GM12878 (cell line): ENCODE measurements around the gene CCDC24. TPM values are rescaled to one million over a fixed set of nuclear protein-coding genes. Genes with fewer than 3 reads are reported as not detected.

Experiments
- ATAC-seq: fragments of 200-7000 bp; cut with Tn5 transposase; 3 replicates; pipeline ENCODE4 v1.9.1; 2020; ENCODE audit warnings: mild to moderate bottlenecking, moderate library complexity
- BruUV-seq: library from RNA; stranded (reverse); fragments of 400-500 nt; replicated peaks from 2 replicates; lab custom pipeline; 2021; lab: Mats Ljungman, UMichigan
- CTCF ChIA-PET: fragments of 300-600 bp; sonication (Branson Sonifier 250); formaldehyde crosslinking; extraction: SDS; loops from one replicate; lab custom pipeline; 2021; ENCODE audit warnings: inconsistent platforms; lab: Yijun Ruan, JAX
- POLR2A ChIA-PET: fragments of 350-600 bp; formaldehyde crosslinking; extraction: SDS; loops from one replicate; lab custom pipeline; 2021; ENCODE audit warnings: inconsistent platforms; lab: Charles Lee
- RAD21 ChIA-PET: fragments of 300-600 bp; sonication (Branson Sonifier 250); formaldehyde crosslinking; loops from one replicate; lab custom pipeline; 2023; ENCODE audit warnings: antibody characterized with exemption; ENCODE audit not compliant: unreplicated experiment; lab: Charles Lee
- SMC1A ChIA-PET: fragments of 300-600 bp; sonication (Branson Sonifier 250); formaldehyde crosslinking; loops from one replicate; lab custom pipeline; 2023; ENCODE audit not compliant: unreplicated experiment, uncharacterized antibody; lab: Charles Lee
- DNase-seq: peaks from one replicate; pipeline ENCODE4 v3.0.0-alpha.2; 2011; ENCODE audit warnings: low read depth, low spot score
- FAIRE-seq: peaks from 3 replicates; lab custom pipeline; 2011; peaks lifted over from hg19 to GRCh38; lab: Jason Lieb, UNC
- H2AFZ ChIP-seq: 2 replicates; pipeline ENCODE4 v1.6.0; 2011; ENCODE audit warnings: low read depth, low read length, control low read depth; ENCODE audit not compliant: control insufficient read depth
- H3K27ac ChIP-seq: 2 replicates; pipeline ENCODE4 v1.5.1; 2011; ENCODE audit warnings: control low read depth; ENCODE audit not compliant: control insufficient read depth, insufficient read depth
- H3K27me3 ChIP-seq, 2 experiments: replicated peaks in 1 of 2; 2 replicates each; pipeline versions ENCODE4 v1.6.0 to v1.6.1; 2011; ENCODE audit warnings: low read length in 1 of 2; ENCODE audit not compliant: control insufficient read depth in 2 of 2, insufficient read depth in 2 of 2
- H3K36me3 ChIP-seq, 2 experiments: 2 replicates each; pipeline ENCODE4 v1.5.1; 2011; ENCODE audit warnings: low read length in 1 of 2; ENCODE audit not compliant: control insufficient read depth in 2 of 2, insufficient read depth in 2 of 2
- H3K4me1 ChIP-seq: 2 replicates; pipeline ENCODE4 v1.6.1; 2011; ENCODE audit warnings: mild to moderate bottlenecking, low read length, moderate library complexity, mixed read lengths; ENCODE audit not compliant: control insufficient read depth, insufficient read depth
- H3K4me2 ChIP-seq: 2 replicates; pipeline ENCODE4 v1.6.0; 2011; ENCODE audit warnings: control low read depth; ENCODE audit not compliant: control insufficient read depth, insufficient read depth
- H3K4me3 ChIP-seq: fragments of 200-600 bp; sonication (generic); 2 replicates; pipeline ENCODE4 v1.5.1; 2016
- H3K79me2 ChIP-seq: 2 replicates; pipeline ENCODE4 v1.6.0; 2011; ENCODE audit warnings: low read length; ENCODE audit not compliant: control insufficient read depth, insufficient read depth
- H3K9ac ChIP-seq: 2 replicates; pipeline ENCODE4 v1.8.0; 2011; ENCODE audit warnings: low read length, control low read depth, mixed read lengths; ENCODE audit not compliant: control insufficient read depth, insufficient read depth
- H3K9me3 ChIP-seq: replicated peaks from 3 replicates; pipeline ENCODE4 v1.5.1; 2011; ENCODE audit warnings: mild to moderate bottlenecking, low read length; ENCODE audit not compliant: control insufficient read depth, insufficient read depth
- H4K20me1 ChIP-seq: 2 replicates; pipeline ENCODE4 v1.6.0; 2011; ENCODE audit not compliant: control insufficient read depth, insufficient read depth
- ATF2 ChIP-seq: IDR thresholded peaks from 2 replicates; pipeline ENCODE4 v1.6.1; 2012; ENCODE audit warnings: low read length, inconsistent platforms
- CBX5 ChIP-seq: sonication (generic); IDR thresholded peaks from 2 replicates; pipeline ENCODE4 v1.6.1; 2016; ENCODE audit warnings: low read depth, moderate library complexity, mild to moderate bottlenecking, inconsistent platforms
- HDAC2 ChIP-seq: fragments of 200-600 bp; sonication (generic); IDR thresholded peaks from 2 replicates; pipeline ENCODE4 v1.6.1; 2017
- POLR2AphosphoS2 ChIP-seq: IDR thresholded peaks from 2 replicates; pipeline ENCODE4 v1.6.1; 2011; ENCODE audit warnings: low read depth, mild to moderate bottlenecking, low read length, improper control_type of control experiment, moderate library complexity
- RUNX3 ChIP-seq: IDR thresholded peaks from 2 replicates; pipeline ENCODE4 v1.6.1; 2012; ENCODE audit warnings: low read length, inconsistent platforms
- ZSCAN29 ChIP-seq: fragments of 450-650 bp; IDR thresholded peaks from 2 replicates; pipeline ENCODE4 v1.6.1; 2017; ENCODE audit warnings: mild to moderate bottlenecking, moderate library complexity
- WGBS: methylation state at CpG from one replicate; pipeline ENCODE4 v1.1.6; 2016; ENCODE audit warnings: low lambda C conversion rate; ENCODE audit not compliant: insufficient replicate concordance, insufficient coverage; ENCODE audit errors: missing lambda C conversion rate; 5-methylcytosine and 5-hydroxymethylcytosine counted together
- in situ Hi-C: fragments of 300-500 bp; cut with MboI; formaldehyde crosslinking; loops from 9 replicates; pipeline ENCODE4 v1.14.3; 2018; ENCODE audit warnings: mixed read lengths
- intact Hi-C: fragments of 100-400 bp; cut with micrococcal nuclease; formaldehyde crosslinking; loops from one replicate; pipeline ENCODE4 v1.14.2; 2022; ENCODE audit not compliant: unreplicated experiment
- polyA plus RNA-seq, 11 experiments: library from polyadenylated mRNA; depleted of rRNA in 4 of 11; unstranded in 6 of 11; stranded (reverse) in 5 of 11; fragments of >200 nt; fragmentation: Nextera tagmentation in 4 of 11; fragmentation: Illumina TruSeq in 1 of 11; extraction: Ambion mirVana in 4 of 11; extraction: Trizol in 1 of 11; gene quantifications; 1 replicate in 1 of 11; 2 replicates in 10 of 11; pipeline versions ENCODE4 v1.2.1 to v1.2.3, GENCODE V29; 2011 to 2016; ENCODE audit warnings: inconsistent platforms in 2 of 11, missing spikeins in 2 of 11, low read depth in 1 of 11
- total RNA-seq, 4 experiments: library from RNA; depleted of rRNA in 3 of 4; stranded (reverse); fragments of >200 nt in 3 of 4; fragmentation: Illumina TruSeq in 1 of 4; extraction: Trizol in 1 of 4; gene quantifications; 2 replicates each; pipeline versions ENCODE4 v1.2.1 to v1.2.3, GENCODE V29; 2013 to 2021

CCDC24 gene
- total and polyA plus RNA-seq, 10 of the 15 experiments (the other 5 are each of a cell fraction or from before 2014, with no cell fraction given): 0.18 to 3.1 (median 1.6) TPM; not detected in 1

GRCh38 chr1:44035726-44036408 is 44.5 kb downstream of the CCDC24 start:
- no TSS peak for BruUV-seq
- no peak overlapping the region for H3K4me3 ChIP-seq
- no peaks in the 10 kb centered on the region for H3K27me3 ChIP-seq
- SMC1A ChIA-PET: interaction anchor here (1.0 to 3.4 kb wide), 8 partner anchors 11 to 559 kb away, joined by 3 to 37 read pairs (median 6); no protein-coding TSS in a partner anchor
- TF ChIP-seq RUNX3 (no peak), HDAC2 (no peak), ZSCAN29 (no peak), ATF2 (no peak), CBX5 (no peak), POLR2AphosphoS2 (no peak)
- no peak overlapping the region for H2AFZ ChIP-seq
- H3K9ac ChIP-seq: no peak overlapping the region
- ATAC-seq: peak; percentile 30
- in situ Hi-C loops: loop anchor here (10.0 kb wide), 1 partner anchor 271 kb away; no protein-coding TSS in a partner anchor
- H3K79me2 ChIP-seq: no peaks in the 10 kb centered on the region
- RAD21 ChIA-PET: interaction anchor here (0.8 to 4.5 kb wide), 9 partner anchors 10 to 273 kb away, joined by 3 to 39 read pairs (median 5); partner anchors contain the start of gene IPO13
- no peaks in the 10 kb centered on the region for H4K20me1 ChIP-seq
- H3K27ac ChIP-seq: no peak overlapping the region
- H3K36me3 ChIP-seq: no peaks in the 10 kb centered on the region
- DNase-seq: no peak
- CTCF ChIA-PET: interaction anchor here (0.8 to 8.9 kb wide), 21 partner anchors 11 to 797 kb away, joined by 3 to 167 read pairs (median 4); partner anchors contain the start of gene DPH2
- POLR2A ChIA-PET: interaction anchor here (0.8 kb wide), 1 partner anchor 273 kb away, joined by 3 read pairs; no protein-coding TSS in a partner anchor
- no peak for FAIRE-seq
- intact Hi-C loops: loop anchor here (1.0 to 5.0 kb wide), 4 partner anchors 31 to 507 kb away; partner anchors contain the start of gene IPO13
- peaks cover 3% of the 10 kb centered on the region; the same call in 1 of the 2 replicates for H3K4me1 ChIP-seq
- H3K9me3 ChIP-seq: no peaks in the 10 kb centered on the region
- no peak overlapping the region for H3K4me2 ChIP-seq
- WGBS: 63% methylated on average over 7 of the region's 8 CpGs
